Measurements from ENCODE around the gene AQP6. TPM values are rescaled to one million over a fixed set of nuclear protein-coding genes. Genes with fewer than 3 reads are reported as not detected.

Gene AQP6
- total and polyA plus RNA-seq, 2 donors (not counting 3 experiments of a cell fraction or from before 2014, with no cell fraction given) = 0.04 TPM; not detected in 1

GRCh38 chr12:49950273-49951251 lies 22.2 kb upstream of the AQP6 start, which contains the start of gene AQP2:
Gene AQP2 (plus strand): TSS chr12:49950737. CDS start chr12:49950831, 94 bp downstream.
- TF ChIP-seq FOS (IDR thresholded peaks at IDR 0.05; ENCODE audit: borderline replicate concordance, insufficient read depth, low read length) (no peak), GATA2 (IDR thresholded peaks at IDR 0.05; ENCODE audit: insufficient read depth, insufficient read length, low read depth, low read length) (no peak), POLR2AphosphoS5 (IDR thresholded peaks at IDR 0.05; ENCODE audit: insufficient read depth, low read depth, low read length) (no peak), POLR2A (IDR thresholded peaks at IDR 0.05; ENCODE audit: low read depth, low read length) (no peak), JUN (IDR thresholded peaks at IDR 0.05; ENCODE audit: borderline replicate concordance, insufficient read depth, insufficient read length, low read depth) (no peak), EZH2 (IDR thresholded peaks at IDR 0.05; ENCODE audit: borderline replicate concordance, low read depth, low read length, severe bottlenecking) (no peak), MYC (IDR thresholded peaks at IDR 0.05; ENCODE audit: low read depth, low read length) (no peak)
- TF ChIP-seq, protein P1, sequence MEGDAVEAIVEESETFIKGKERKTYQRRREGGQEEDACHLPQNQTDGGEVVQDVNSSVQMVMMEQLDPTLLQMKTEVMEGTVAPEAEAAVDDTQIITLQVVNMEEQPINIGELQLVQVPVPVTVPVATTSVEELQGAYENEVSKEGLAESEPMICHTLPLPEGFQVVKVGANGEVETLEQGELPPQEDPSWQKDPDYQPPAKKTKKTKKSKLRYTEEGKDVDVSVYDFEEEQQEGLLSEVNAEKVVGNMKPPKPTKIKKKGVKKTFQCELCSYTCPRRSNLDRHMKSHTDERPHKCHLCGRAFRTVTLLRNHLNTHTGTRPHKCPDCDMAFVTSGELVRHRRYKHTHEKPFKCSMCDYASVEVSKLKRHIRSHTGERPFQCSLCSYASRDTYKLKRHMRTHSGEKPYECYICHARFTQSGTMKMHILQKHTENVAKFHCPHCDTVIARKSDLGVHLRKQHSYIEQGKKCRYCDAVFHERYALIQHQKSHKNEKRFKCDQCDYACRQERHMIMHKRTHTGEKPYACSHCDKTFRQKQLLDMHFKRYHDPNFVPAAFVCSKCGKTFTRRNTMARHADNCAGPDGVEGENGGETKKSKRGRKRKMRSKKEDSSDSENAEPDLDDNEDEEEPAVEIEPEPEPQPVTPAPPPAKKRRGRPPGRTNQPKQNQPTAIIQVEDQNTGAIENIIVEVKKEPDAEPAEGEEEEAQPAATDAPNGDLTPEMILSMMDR (IDR thresholded peaks at IDR 0.05; ENCODE audit: extremely low read depth in 1 of 2, insufficient read depth in 1 of 2, low read depth in 1 of 2, low read length in 2 of 2) = no peak
- TF ChIP-seq, protein P2, sequence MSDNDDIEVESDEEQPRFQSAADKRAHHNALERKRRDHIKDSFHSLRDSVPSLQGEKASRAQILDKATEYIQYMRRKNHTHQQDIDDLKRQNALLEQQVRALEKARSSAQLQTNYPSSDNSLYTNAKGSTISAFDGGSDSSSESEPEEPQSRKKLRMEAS (IDR thresholded peaks at IDR 0.05; ENCODE audit: insufficient read depth, insufficient read length) = no peak
- FAIRE-seq = no peak
- Histone ChIP-seq H3K4me1 (ENCODE audit: control insufficient read depth, extremely low read depth, insufficient read depth, low read length) (peaks cover 6% of the 10 kb centered on the region), H3K9me1 (replicated peaks; ENCODE audit: control insufficient read depth, extremely low read depth, insufficient read depth, low read length) (no peaks in the 10 kb centered on the region), H3K79me2 (ENCODE audit: control insufficient read depth, insufficient read depth, low read length) (no peaks in the 10 kb centered on the region), H3K9ac (replicated peaks; ENCODE audit: extremely low read depth, insufficient read depth, low read length) (no peak within 1 kb of the TSS), H3K27me3 (ENCODE audit: control insufficient read depth in 2 of 2, insufficient read depth in 2 of 2, low read length in 2 of 2) (no peaks in the 10 kb centered on the region), H3K4me2 (ENCODE audit: insufficient read depth, low read length) (no peak within 1 kb of the TSS), H3K27ac (ENCODE audit: insufficient read depth, low read depth, low read length) (no peak within 1 kb of the TSS), H3K36me3 (ENCODE audit: control insufficient read depth in 2 of 2, extremely low read depth in 1 of 2, insufficient read depth in 2 of 2, low read length in 2 of 2) (no peaks in the 10 kb centered on the region), H2AFZ (ENCODE audit: low read depth, low read length) (no peak within 1 kb of the TSS), H4K20me1 (replicated peaks; ENCODE audit: control insufficient read depth, extremely low read depth, insufficient read depth, low read length) (no peaks in the 10 kb centered on the region), H3K4me3 (replicated peaks in 1 of 3; ENCODE audit: insufficient read depth in 1 of 3, low read depth in 1 of 3, low read length in 3 of 3) (no peak within 1 kb of the TSS), H3K9me3 (replicated peaks; ENCODE audit: control insufficient read depth, insufficient read depth, low read length) (no peaks in the 10 kb centered on the region)
- BruUV-seq (replicated peaks) = no TSS peak
- ChIA-PET POLR2A (no interaction called here), CTCF (interaction anchor here (1.1 to 2.0 kb wide), 2 partner anchors 12 to 17 kb away, joined by 4 to 8 read pairs; partner anchors contain the start of gene AQP5)
- dilution Hi-C loops (cut with MboI; ENCODE audit: extremely low pct_ligation_motif_present, low sequenced_read_pairs) (loop anchor here (25.0 kb wide), 1 partner anchor 112 kb away; the partner anchor contains the start of gene ASIC1), intact Hi-C loops (cut with micrococcal nuclease) (no loop called here)
- no peak for DNase-seq (ENCODE audit: low read depth, low spot score)

Data from endothelial cell of umbilical vein (primary cell).